ENCODE data around the gene ADORA1.

ADORA1 gene

GRCh38 chr1:203103829-203104495 is 23.6 kb upstream of the ADORA1 start:
- Histone ChIP-seq H3K9me3 (ENCODE audit: low read length) (no peaks in the 10 kb centered on the region), H3K4me2 (ENCODE audit: low read length) (no peak overlapping the region), H3K4me3 (ENCODE audit: low read depth, low read length, poor library complexity, severe bottlenecking) (no peak overlapping the region), H3K9ac (ENCODE audit: low read length) (no peak overlapping the region), H3K27ac (ENCODE audit: low read depth, low read length, poor library complexity, severe bottlenecking) (no peak overlapping the region), H3K36me3 (ENCODE audit: insufficient read depth, low read length) (no peaks in the 10 kb centered on the region), H2AFZ (ENCODE audit: low read length) (no peak overlapping the region), H3K27me3 (ENCODE audit: insufficient read depth, low read length) (peaks cover 10% of the 10 kb centered on the region), H4K20me1 (ENCODE audit: insufficient read depth, low read length) (no peaks in the 10 kb centered on the region), H3K4me1 (ENCODE audit: insufficient read depth, low read length, severe bottlenecking) (no peaks in the 10 kb centered on the region), H3K9me2 (ENCODE audit: low read depth, low read length) (no peaks in the 10 kb centered on the region), H3F3A (ENCODE audit: insufficient read depth, low read length) (no peaks in the 10 kb centered on the region; the same call in 1 of the 2 replicates), H3K79me2 (ENCODE audit: insufficient read depth, low read length) (no peaks in the 10 kb centered on the region)
- no peak for TF ChIP-seq EZH2 (IDR thresholded peaks at IDR 0.05; ENCODE audit: borderline replicate concordance, low read length)
- TF ChIP-seq, protein P1, sequence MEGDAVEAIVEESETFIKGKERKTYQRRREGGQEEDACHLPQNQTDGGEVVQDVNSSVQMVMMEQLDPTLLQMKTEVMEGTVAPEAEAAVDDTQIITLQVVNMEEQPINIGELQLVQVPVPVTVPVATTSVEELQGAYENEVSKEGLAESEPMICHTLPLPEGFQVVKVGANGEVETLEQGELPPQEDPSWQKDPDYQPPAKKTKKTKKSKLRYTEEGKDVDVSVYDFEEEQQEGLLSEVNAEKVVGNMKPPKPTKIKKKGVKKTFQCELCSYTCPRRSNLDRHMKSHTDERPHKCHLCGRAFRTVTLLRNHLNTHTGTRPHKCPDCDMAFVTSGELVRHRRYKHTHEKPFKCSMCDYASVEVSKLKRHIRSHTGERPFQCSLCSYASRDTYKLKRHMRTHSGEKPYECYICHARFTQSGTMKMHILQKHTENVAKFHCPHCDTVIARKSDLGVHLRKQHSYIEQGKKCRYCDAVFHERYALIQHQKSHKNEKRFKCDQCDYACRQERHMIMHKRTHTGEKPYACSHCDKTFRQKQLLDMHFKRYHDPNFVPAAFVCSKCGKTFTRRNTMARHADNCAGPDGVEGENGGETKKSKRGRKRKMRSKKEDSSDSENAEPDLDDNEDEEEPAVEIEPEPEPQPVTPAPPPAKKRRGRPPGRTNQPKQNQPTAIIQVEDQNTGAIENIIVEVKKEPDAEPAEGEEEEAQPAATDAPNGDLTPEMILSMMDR (IDR thresholded peaks at IDR 0.05; ENCODE audit: low read length) = no peak

- H3K9me3 ChIP-seq (ENCODE audit: low read length) = no peaks in the 10 kb centered on the region
- H3K27ac ChIP-seq (ENCODE audit: low read depth, low read length, poor library complexity, severe bottlenecking) = no peak overlapping the region
- H4K20me1 ChIP-seq (ENCODE audit: insufficient read depth, low read length) = no peaks in the 10 kb centered on the region
- no peak overlapping the region for H2AFZ ChIP-seq (ENCODE audit: low read length)
- TF ChIP-seq, protein P1 (IDR thresholded peaks at IDR 0.05; ENCODE audit: low read length) = no peak
- TF ChIP-seq EZH2 (IDR thresholded peaks at IDR 0.05; ENCODE audit: borderline replicate concordance, low read length) = no peak
- no peak overlapping the region for H3K4me3 ChIP-seq (ENCODE audit: low read depth, low read length, poor library complexity, severe bottlenecking)
- no peaks in the 10 kb centered on the region for H3K36me3 ChIP-seq (ENCODE audit: insufficient read depth, low read length)
- no peaks in the 10 kb centered on the region for H3K79me2 ChIP-seq (ENCODE audit: insufficient read depth, low read length)
- H3K4me1 ChIP-seq (ENCODE audit: insufficient read depth, low read length, severe bottlenecking) = no peaks in the 10 kb centered on the region
- H3K9ac ChIP-seq (ENCODE audit: low read length) = no peak overlapping the region
- peaks cover 10% of the 10 kb centered on the region; the same call in 1 of the 2 replicates for H3K27me3 ChIP-seq (ENCODE audit: insufficient read depth, low read length)
- H3K9me2 ChIP-seq (ENCODE audit: low read depth, low read length) = no peaks in the 10 kb centered on the region
- H3K4me2 ChIP-seq (ENCODE audit: low read length) = no peak overlapping the region
- H3F3A ChIP-seq (ENCODE audit: insufficient read depth, low read length) = no peaks in the 10 kb centered on the region; the same call in 1 of the 2 replicates
Measured at GRCh38 chr1:203104789-203105390, 22.6 kb upstream of the ADORA1 start.

GRCh38 chr1:203112475-203112874 is 15.1 kb upstream of the ADORA1 start:
- Histone ChIP-seq H2AFZ (ENCODE audit: low read length) (no peak overlapping the region), H3K9ac (ENCODE audit: low read length) (no peak overlapping the region), H4K20me1 (ENCODE audit: insufficient read depth, low read length) (no peaks in the 10 kb centered on the region), H3K27me3 (ENCODE audit: insufficient read depth, low read length) (0 out of 2 replicates have a peak, but pooled peaks cover 4% of the 10 kb centered on the region), H3F3A (ENCODE audit: insufficient read depth, low read length) (no peaks in the 10 kb centered on the region), H3K9me3 (ENCODE audit: low read length) (no peaks in the 10 kb centered on the region), H3K27ac (ENCODE audit: low read depth, low read length, poor library complexity, severe bottlenecking) (no peak overlapping the region), H3K79me2 (ENCODE audit: insufficient read depth, low read length) (no peaks in the 10 kb centered on the region), H3K4me3 (ENCODE audit: low read depth, low read length, poor library complexity, severe bottlenecking) (no peak overlapping the region), H3K36me3 (ENCODE audit: insufficient read depth, low read length) (no peaks in the 10 kb centered on the region), H3K4me2 (ENCODE audit: low read length) (no peak overlapping the region), H3K9me2 (ENCODE audit: low read depth, low read length) (no peaks in the 10 kb centered on the region), H3K4me1 (ENCODE audit: insufficient read depth, low read length, severe bottlenecking) (no peaks in the 10 kb centered on the region)
- TF ChIP-seq, protein P1 (IDR thresholded peaks at IDR 0.05; ENCODE audit: low read length) = no peak
- no peak for TF ChIP-seq EZH2 (IDR thresholded peaks at IDR 0.05; ENCODE audit: borderline replicate concordance, low read length)

Measured in OCI-LY1 (cell line).